Ovary (tissue), 9 donors: ENCODE data around the gene SNRPD1. TPM values are rescaled to one million over a fixed set of nuclear protein-coding genes. Genes with fewer than 3 reads are reported as not detected.

ENCODE experiments used
- DNase-seq, 5 donors: peaks; one replicate each; pipeline ENCODE4 v3.0.0-alpha.2; 2019 to 2020
- H3K27ac ChIP-seq, 2 donors: fragments of 200-600 bp; one replicate each; pipeline versions ENCODE4 v1.5.1 to v1.8.0; 2019 to 2022
- H3K27me3 ChIP-seq: fragments of 200-600 bp; one replicate; pipeline ENCODE4 v1.8.0; 2022
- H3K36me3 ChIP-seq: fragments of 200-600 bp; sonication (generic); one replicate; pipeline ENCODE4 v1.5.1; 2019
- H3K4me1 ChIP-seq: one replicate; pipeline ENCODE4 v1.8.1; 2013; ENCODE audit warnings: mild to moderate bottlenecking, moderate library complexity; ENCODE audit not compliant: insufficient read depth
- H3K4me3 ChIP-seq: fragments of 200-600 bp; sonication (generic); one replicate; pipeline ENCODE4 v1.5.1; 2017
- H3K9me3 ChIP-seq, 2 donors: fragments of 200-600 bp in 1 of 2; sonication (generic) in 1 of 2; one replicate each; pipeline versions ENCODE4 v1.5.1 to v1.8.1; 2013 to 2019; ENCODE audit warnings: mild to moderate bottlenecking in 1 of 2, moderate library complexity in 1 of 2
- CTCF ChIP-seq, 3 donors: fragments of 450-650 bp in 2 of 3; fragments of 200-600 bp in 1 of 3; IDR thresholded peaks; one replicate each; pipeline versions ENCODE4 v1.5.1 to v1.8.0; 2016 to 2022; ENCODE audit warnings: antibody characterized with exemption in 3 of 3, mild to moderate bottlenecking in 1 of 3
- EP300 ChIP-seq: sonication (generic); formaldehyde crosslinking; IDR thresholded peaks from one replicate; pipeline ENCODE4 v1.6.1; 2017; ENCODE audit warnings: antibody characterized with exemption
- POLR2A ChIP-seq: fragments of 450-650 bp; IDR thresholded peaks from one replicate; pipeline ENCODE4 v1.6.1; 2017; ENCODE audit warnings: antibody characterized with exemption, mild to moderate bottlenecking, moderate library complexity
- WGBS, 3 donors: extraction: QIAGEN DNeasy Blood & Tissue Kit in 1 of 3; methylation state at CpG; one replicate each; pipeline versions ENCODE4 v1.1.5 to v1.1.7; 2013 to 2017; 5-methylcytosine and 5-hydroxymethylcytosine counted together
- intact Hi-C, 4 donors: fragments of 100-400 bp; cut with DNase I; formaldehyde crosslinking; loops; one replicate each; pipeline versions ENCODE4 v1.11.0 to v1.15.1; 2022 to 2023
- polyA plus RNA-seq, 2 donors: library from polyadenylated mRNA; stranded (reverse); fragments of 200-250 nt in 1 of 2; fragments of 350-450 nt in 1 of 2; fragmentation: Illumina TruSeq in 1 of 2; extraction: RNeasy Lipid Tissue Mini Kit (QIAGEN cat#74804) in 1 of 2; gene quantifications; one replicate each; pipeline ENCODE4 v1.2.3, GENCODE V29; 2013 to 2014
- total RNA-seq, 7 donors: library from RNA; depleted of rRNA in 2 of 7; stranded (reverse); fragments of >200 nt in 2 of 7; fragmentation: NEBNext Ultra II Directional in 3 of 7; extraction: Animal tissue kit (Norgen Biotek cat#: 25700) in 3 of 7; gene quantifications; one replicate each; pipeline versions ENCODE4 v1.1.0 to v1.2.4, GENCODE V29; 2016 to 2023
- donor health status: DM: no; HTN: no; CAD: no; lungs with moderate emphysema.
- donor health status: DM: no; HTN: no; CAD: no.
- donor health status: Bipolar disorder and iron deficiency.
- donor health status: DM: yes; HTN: yes; CAD: no.
- donor health status: DM: no; HTN: no; CAD: no.
- donor health status: DM: yes; HTN: yes; CAD: no.

Gene SNRPD1
- total and polyA plus RNA-seq, 9 donors = 3.9 to 64.4 (median 37.3) TPM

DNA sequence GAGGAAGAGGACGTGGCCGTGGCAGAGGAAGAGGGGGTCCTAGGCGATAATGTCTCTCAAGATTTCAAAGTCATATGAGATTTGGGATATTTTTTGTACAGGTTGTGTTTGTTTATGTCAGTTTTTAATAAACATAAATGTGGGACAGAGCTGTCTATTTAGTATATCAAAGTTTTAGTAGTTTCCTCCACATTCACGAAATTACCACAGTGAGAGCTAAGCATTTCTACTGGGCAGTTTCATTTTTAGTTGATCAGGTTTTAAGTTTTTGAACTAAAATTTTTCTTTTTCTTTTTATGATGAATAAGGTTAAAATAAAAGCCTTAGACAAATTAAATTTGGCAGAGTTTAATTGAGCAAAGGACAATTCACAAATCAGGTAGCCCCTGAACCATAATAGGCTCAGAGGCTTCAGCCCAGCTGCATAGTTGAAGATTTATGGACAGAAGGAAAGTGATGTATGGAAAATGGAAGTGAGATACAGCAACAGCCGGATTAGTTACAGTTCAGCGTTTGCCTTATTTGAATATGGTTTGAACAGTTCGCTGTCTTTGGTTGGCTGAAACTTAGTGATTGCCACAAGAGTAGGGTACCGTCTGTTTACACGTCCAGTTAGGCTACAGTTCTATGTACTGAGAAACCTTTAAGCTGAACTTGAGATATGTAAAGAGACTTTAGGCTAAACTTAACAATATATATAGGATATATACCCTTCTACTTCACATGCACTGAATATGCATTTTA is 17.1 kb downstream of the SNRPD1 start:
- Histone ChIP-seq H3K4me1 (no peaks in the 10 kb centered on the region), H3K27ac (no peak overlapping the region), H3K9me3 (no peaks in the 10 kb centered on the region), H3K36me3 (no peaks in the 10 kb centered on the region), H3K4me3 (no peak overlapping the region), H3K27me3 (no peaks in the 10 kb centered on the region)
- TF ChIP-seq POLR2A (no peak), EP300 (no peak), CTCF (IDR thresholded peaks at IDR 0.05) (no peak)
- intact Hi-C loops = no loop called here
- DNase-seq = no peak
- 86 to 91% (median 88%) methylated on average over 9 of the region's 9 CpGs for WGBS, 3 donors

GRCh38 chr18:21632393-21632792 is 20.3 kb downstream of the SNRPD1 start:
- Histone ChIP-seq H3K9me3 (no peaks in the 10 kb centered on the region), H3K4me1 (no peaks in the 10 kb centered on the region), H3K27me3 (no peaks in the 10 kb centered on the region), H3K4me3 (no peak overlapping the region), H3K27ac (no peak overlapping the region), H3K36me3 (no peaks in the 10 kb centered on the region)
- WGBS, 3 donors = 96 to 100% (median 97%) methylated on average over 1 of the region's 1 CpG
- no peak for DNase-seq
- no peak for TF ChIP-seq EP300
- TF ChIP-seq CTCF (IDR thresholded peaks at IDR 0.05) = no peak
- no peak for TF ChIP-seq POLR2A
- intact Hi-C loops = no loop called here

GRCh38 chr18:21634588-21635199 is 22.6 kb downstream of the SNRPD1 start:
- Histone ChIP-seq H3K4me1 (no peaks in the 10 kb centered on the region), H3K27me3 (no peaks in the 10 kb centered on the region), H3K9me3 (no peaks in the 10 kb centered on the region), H3K4me3 (no peak overlapping the region), H3K27ac (no peak overlapping the region), H3K36me3 (no peaks in the 10 kb centered on the region)
- intact Hi-C loops = no loop called here
- WGBS, 3 donors = 79 to 83% (median 82%) methylated on average over 4 of the region's 4 CpGs
- DNase-seq = no peak
- TF ChIP-seq CTCF (IDR thresholded peaks at IDR 0.05) (no peak), POLR2A (no peak), EP300 (no peak)

GRCh38 chr18:21636769-21637168 is 24.7 kb downstream of the SNRPD1 start:
- WGBS, 3 donors = 92 to 93% (median 93%) methylated on average over 13 of the region's 13 CpGs
- H3K27ac ChIP-seq = no peak overlapping the region
- DNase-seq = no peak
- H3K9me3 ChIP-seq = no peaks in the 10 kb centered on the region
- no peaks in the 10 kb centered on the region for H3K27me3 ChIP-seq
- no peak overlapping the region for H3K4me3 ChIP-seq
- no peaks in the 10 kb centered on the region for H3K36me3 ChIP-seq
- no peak for TF ChIP-seq POLR2A
- no peak for TF ChIP-seq EP300
- no peak for TF ChIP-seq CTCF (IDR thresholded peaks at IDR 0.05)
- intact Hi-C loops = no loop called here
- H3K4me1 ChIP-seq = no peaks in the 10 kb centered on the region
